Pulmonary artery endothelial cell (primary cell): ENCODE measurements around the gene DNAAF1. TPM values are rescaled to one million over a fixed set of nuclear protein-coding genes. Genes with fewer than 3 reads are reported as not detected.
"Not testable (repeated sequence)": the region's sequence is repeated elsewhere in the genome, so short reads cannot be mapped to it uniquely, and the experiment has no call there.

Source experiments
- DNase-seq: peaks from one replicate; pipeline ENCODE4 v3.0.0-alpha.2; 2011; ENCODE audit warnings: low read depth, low spot score
- total RNA-seq: library from RNA; depleted of rRNA; stranded (reverse); fragments of >200 nt; gene quantifications from 2 replicates; pipeline ENCODE4 v1.2.3, GENCODE V29; 2014

DNAAF1 gene
- total RNA-seq, 1 donor from 2014 or later: under 0.01 TPM

DNA sequence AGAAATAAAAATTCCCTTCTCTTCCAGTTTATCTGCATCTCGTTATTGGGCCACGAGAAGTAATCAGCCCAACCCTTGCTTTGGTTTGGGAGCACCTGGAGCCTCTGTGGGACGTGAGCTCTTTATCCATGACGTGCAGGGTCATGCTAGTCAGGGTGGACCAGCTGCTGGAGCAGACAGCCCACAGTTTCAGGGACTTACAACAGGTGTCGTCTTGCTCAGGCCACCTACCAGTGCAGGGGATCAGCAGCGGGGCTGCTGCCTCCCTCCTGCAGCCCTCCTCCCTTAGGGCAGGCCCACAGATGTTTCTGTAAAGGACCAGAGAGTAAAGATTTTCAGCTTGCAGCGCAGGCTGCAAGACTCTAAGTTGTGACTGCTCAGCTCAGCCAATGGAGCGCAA, 62.8 kb downstream of the DNAAF1 start:
- no peak for DNase-seq

DNA sequence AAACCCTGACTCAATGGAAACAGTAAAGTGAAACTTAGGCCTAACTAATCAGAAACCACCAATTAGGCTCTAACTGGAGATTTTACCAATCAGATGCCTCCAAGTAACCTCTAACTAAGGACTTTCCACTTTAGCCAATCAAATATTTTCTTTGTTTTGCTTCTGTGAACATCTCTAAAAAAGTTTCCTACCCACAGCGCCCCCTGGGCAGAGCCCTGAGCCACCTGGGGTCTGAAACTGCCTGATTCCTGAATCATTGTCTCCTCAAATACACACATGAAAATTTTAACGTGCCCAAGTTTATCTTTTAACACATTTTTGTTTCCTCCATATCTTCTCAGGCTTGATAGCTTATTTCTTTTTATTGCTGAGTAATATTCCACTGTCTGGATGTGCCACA, 64.9 kb downstream of the DNAAF1 start:
- no peak for DNase-seq

DNA sequence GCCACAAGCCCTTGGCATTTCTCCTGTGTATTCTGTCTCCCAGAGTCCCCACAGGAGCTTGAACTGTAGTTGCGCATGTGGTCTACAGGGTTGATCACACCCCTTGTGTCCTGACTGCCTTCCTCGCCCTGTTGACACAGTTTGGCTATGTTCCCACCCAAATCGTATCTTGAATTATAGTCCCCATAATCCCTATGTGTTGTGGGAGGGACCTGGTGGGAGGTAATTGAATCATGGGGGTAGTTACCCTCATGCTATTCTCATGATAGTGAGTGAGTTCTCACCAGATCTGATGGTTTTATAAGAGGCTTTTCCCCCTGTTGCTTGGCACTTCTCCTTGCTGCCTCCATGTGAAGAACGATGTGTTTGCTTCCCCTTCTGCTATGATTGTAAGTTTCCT, 67.0 kb downstream of the DNAAF1 start:
- DNase-seq: no peak

DNA sequence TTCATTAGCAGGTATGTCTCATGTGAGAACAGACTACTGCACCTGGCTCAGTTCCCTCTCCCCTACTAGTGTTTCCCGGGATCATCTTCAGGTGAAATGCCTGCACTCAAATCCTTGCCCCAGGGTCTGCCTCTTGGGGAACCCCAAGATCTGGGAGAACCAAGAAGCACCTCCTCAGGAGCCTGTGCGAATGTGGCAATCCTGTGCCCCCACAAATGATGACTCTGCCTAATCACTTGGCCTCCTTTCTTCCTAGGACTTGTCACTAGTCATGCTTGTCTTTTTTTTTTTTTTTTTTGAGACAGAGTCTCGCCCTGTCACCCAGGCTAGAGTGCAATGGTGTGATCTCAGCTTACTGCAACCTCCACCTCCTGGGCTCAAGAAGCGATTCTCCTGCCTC, 67.5 kb downstream of the DNAAF1 start:
- DNase-seq: no peak

DNA sequence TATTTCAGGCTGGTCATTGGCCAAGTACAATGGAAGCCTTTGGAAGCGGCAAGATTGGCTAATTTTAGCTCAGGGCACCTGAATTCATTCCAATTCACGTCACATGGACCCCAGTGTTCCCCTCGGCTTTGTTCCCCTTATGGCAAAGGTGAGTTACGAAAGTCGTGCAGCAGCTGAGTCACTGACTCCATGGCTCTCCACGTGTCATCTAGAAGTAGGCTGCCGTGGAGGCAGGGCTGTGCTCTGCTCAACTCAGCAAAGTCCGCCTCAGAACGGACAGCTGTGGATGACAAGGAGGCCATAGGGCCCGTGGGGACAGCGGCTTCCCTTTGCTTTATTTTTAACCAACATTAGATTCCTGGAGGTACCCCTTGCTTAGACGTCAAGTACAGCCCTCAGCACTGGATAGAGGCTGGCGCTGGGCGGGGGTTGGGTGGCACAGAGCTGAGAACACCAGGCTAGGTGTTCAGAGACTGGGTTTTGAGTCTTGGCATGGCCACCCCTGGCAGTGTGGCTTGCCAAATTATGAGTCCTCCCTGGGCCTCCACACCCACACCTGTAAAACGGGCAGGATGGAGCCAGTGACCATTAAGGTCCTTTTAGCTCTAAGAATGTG, 69.5 kb downstream of the DNAAF1 start:
- DNase-seq: no peak

DNA sequence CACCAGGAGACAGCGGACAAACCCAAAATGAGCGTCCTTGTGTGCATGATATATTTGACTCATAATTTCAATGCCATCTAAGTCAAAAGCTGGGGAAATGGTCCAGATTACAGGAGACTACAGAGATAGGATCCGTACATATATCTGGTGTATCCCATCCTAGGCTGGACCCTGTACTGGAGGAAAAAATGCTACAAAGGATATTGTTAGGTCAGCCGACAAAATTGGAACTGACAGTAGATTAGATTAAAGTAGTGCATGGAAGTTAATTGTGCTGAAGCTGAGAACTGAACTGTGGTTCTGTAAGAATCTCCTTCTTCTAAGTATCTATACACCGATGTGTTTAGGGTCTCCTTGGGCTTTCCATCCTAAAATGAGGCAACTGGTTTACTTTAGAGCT, 70.4 kb downstream of the DNAAF1 start:
- no peak for DNase-seq

DNA sequence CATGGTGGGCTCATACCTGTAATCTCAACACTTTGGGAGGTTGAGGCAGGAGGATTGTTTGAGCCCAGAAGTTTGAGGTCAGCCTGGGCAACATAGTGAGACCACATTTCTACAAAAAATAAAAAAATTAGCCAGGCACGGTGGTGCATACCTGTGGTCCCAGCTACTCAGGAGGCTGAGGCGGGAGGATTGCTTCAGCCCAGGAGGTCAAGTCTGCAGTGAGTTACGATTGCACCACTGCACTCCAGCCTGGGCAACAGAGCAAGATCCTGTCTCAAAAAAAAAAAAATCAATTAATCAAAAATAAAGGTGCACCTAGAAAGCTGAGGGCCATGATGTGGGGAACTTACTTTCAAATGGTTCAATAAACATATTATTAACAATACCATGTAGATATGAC, 71.0 kb downstream of the DNAAF1 start:
- not testable (repeated sequence) for DNase-seq

DNA sequence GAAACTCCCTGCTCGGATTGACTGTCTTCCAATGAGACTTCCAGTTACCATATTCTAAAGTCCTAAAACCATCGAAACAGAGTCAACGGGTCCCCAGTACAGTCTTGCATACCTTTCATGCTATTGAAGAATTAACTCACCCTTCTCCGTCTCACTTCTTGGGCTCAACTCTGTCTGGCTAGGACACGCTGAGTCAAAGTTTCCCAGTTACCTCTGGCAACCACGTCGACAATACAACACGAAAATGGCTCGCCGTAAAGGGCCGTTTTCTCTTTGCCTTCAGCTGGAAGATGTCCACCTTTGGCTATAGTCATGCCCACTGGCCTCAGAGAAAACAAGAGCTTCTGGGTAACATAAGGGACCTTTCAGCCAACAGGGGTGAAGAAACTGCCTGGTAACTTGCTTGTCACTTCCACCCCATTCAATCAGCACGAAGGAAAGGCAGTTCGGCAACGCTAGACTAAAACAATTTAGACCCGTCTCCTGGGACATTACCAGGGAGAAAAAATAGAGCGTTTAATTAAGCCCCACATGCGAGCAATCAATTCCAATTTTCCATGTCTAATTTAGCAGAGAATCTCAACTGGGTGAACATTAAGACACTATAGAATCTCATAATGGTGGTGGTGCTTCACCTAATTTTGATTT, 73.2 kb downstream of the DNAAF1 start:
- DNase-seq: no peak

DNA sequence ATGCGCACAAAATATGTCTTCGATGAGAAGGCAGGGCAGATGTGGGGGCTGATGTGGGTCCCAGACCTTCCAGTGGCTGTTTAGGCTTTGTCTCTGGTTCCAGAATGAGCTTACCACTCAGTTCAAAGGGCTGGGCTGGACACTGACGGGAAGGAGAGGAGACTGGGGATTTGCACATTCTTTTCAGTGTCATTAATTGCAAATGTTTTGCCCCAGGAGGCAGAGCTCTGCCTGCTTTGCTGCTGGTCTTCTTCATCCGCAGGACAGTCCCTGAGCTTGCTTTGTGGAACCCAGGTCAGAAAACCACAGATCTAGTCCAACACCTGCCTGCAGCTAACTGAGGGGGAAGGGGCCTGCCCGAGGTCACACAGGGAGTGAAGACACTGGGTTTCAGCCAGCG, 73.8 kb downstream of the DNAAF1 start:
- DNase-seq: no peak

DNA sequence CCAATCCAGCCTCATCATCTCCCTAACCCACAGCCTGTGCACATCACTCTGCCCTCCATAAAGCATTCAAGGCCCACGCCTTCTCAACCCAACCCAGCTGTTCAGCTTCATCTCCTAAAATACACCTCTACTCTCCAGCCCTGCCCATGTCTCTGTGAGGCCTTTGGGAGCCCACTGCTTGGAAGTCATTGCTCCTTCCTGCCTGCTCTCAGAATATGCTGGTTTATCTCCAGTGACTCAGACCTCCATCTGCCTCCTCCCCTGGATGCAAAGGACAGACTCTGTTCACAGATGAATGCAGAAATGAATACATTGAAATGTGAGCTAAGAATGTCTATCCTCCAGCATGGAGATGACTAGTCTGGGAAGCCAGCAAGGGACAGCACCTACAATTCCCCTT, 75.7 kb downstream of the DNAAF1 start:
- no peak for DNase-seq

DNA sequence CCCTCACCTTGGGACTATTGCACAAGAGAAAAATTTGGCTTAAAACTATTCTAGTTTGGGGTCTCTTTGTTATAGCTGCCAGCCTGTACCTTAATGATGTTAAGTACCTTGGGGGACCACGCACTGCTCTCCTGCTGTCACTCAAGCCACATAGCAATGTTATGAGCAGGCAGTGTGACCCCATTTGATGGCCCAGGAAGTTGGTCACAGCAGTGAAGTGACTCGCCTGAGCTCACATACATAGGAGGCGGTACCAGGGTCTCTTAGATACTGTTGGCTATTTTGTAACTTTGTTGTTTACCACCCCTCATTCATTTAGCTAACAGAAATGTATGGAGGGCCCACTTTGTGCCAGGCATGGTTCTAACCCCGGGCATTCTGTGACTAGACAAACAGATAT, 78.3 kb downstream of the DNAAF1 start:
- DNase-seq: no peak

DNA sequence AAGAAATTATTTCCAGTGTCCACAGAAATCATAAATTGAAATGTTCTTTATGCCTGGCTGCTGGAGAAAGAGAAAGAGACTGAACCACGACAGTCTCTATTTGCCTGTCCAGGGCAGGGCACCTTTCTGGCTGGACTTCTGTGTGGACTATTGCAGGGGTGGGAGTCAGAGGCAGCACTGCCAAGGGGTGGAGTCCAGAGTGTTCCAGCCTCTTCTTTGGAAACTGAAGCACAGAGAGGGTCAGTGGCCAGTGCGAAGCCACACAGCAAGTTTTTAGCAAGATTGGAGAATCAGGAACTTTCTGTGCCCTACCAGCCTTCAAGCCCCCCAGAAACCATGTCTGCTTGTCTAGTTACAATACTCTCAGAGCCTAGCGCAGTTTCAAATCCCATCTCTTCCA, 79.4 kb downstream of the DNAAF1 start:
- DNase-seq: no peak

DNA sequence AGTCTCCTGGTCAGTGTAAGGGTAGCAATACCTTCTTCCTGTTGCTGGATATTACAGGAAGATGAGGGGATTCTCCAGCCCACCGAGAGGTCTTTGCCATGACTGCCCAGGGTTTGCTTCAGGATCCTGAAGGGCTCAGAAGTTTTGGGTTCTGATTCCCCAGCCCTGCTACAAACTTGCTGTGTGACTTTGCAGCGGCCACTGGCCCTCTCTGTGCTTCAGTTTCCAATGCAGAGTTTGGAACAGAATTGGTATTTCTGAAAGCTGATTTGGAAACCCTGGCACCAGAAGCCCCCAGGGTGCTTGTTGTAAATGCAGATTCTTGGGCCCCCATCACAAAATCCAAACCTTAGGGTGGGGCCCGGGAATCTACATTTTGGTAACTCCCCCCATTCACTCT, 80.0 kb downstream of the DNAAF1 start:
- DNase-seq: no peak

DNA sequence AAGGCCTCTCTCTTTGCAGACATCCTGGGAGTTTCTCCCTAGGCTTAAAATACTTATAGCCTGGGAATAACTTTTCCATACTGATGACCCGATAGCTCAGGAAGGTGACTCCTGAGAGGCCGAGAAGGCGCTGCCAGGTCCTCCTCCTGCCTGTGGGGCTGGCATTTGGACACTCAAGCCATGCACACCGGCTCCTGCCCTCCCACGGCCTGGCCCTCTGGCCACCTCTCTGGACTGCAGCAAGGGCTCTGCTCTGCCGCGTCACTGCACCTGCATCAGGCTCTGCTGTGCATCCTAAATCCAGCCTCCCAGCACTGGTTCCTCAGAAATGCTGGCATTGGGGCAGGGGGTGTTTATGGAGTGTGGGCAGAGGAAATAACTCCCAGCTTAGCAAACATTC, 80.5 kb downstream of the DNAAF1 start:
- DNase-seq: no peak

DNA sequence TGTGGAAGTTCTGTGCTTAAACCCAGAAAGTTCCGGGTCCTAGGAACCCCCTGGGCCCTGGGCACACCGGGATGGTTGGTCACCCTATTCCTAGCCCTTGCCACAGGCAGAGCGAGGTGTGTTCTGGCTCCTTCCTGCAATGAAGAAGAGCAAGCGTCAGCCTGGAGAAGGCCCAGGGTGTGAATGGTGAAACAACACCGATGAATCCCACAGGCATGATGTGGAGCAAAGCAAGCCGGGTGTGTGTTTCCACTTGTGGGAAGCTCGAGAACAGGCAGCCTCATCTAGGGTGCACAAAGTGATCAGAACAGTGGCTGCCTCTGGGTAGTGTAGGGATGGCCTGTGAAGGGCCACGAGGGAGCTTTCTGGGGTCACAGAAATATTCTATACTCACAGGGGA, 80.9 kb downstream of the DNAAF1 start:
- DNase-seq: no peak

Other genes starting within 250 kb of the DNAAF1 start
- 2.0 and 2.2 TPM in 2 replicates for gene MLYCD, start 246.2 kb upstream of the DNAAF1 start, total RNA-seq
- gene OSGIN1, start 192.1 kb upstream of the DNAAF1 start, total RNA-seq: 1.7 and 2.8 TPM in 2 replicates
- 0.04 and 0.20 TPM in 2 replicates for gene NECAB2, start 177.1 kb upstream of the DNAAF1 start, total RNA-seq
- not detected in 2 replicates for gene SLC38A8, start 102.5 kb upstream of the DNAAF1 start, total RNA-seq
- 127 and 145 TPM in 2 replicates for gene MBTPS1, start 28.4 kb upstream of the DNAAF1 start, total RNA-seq
- gene HSDL1, start 131 bp upstream of the DNAAF1 start, total RNA-seq: 25.6 and 30.1 TPM in 2 replicates
- gene TAF1C, start 41.7 kb downstream of the DNAAF1 start, total RNA-seq: 13.8 and 21.9 TPM in 2 replicates
- gene ADAD2, start 45.8 kb downstream of the DNAAF1 start, total RNA-seq: not detected in 2 replicates
- not detected in 2 replicates for gene KCNG4, start 94.7 kb downstream of the DNAAF1 start, total RNA-seq
- not detected in 2 replicates for gene WFDC1, start 149.6 kb downstream of the DNAAF1 start, total RNA-seq
- not detected in 2 replicates for gene ATP2C2, start 223.2 kb downstream of the DNAAF1 start, total RNA-seq